IPS DF 6.9 (cell line): ENCODE data around the gene TUBGCP6.

Experiments
- DNase-seq: peaks from one replicate; pipeline ENCODE4 v3.0.0-alpha.2; 2013; ENCODE audit warnings: low read depth, low spot score
- H3K27ac ChIP-seq: one replicate; pipeline ENCODE4 v1.5.1; 2013; ENCODE audit warnings: low read length, control low read depth
- H3K27me3 ChIP-seq: 2 replicates; pipeline ENCODE4 v1.6.1; 2013; ENCODE audit warnings: mild to moderate bottlenecking, low read length; ENCODE audit not compliant: control insufficient read depth, insufficient read depth
- H3K36me3 ChIP-seq: 2 replicates; pipeline ENCODE4 v1.6.1; 2013; ENCODE audit warnings: low read length; ENCODE audit not compliant: control insufficient read depth, insufficient read depth
- H3K4me1 ChIP-seq: 2 replicates; pipeline ENCODE4 v1.6.1; 2013; ENCODE audit warnings: low read length; ENCODE audit not compliant: control insufficient read depth, insufficient read depth
- H3K4me3 ChIP-seq: 2 replicates; pipeline ENCODE4 v1.5.1; 2013; ENCODE audit warnings: mild to moderate bottlenecking, low read length
- H3K9me3 ChIP-seq: 2 replicates; pipeline ENCODE4 v1.6.1; 2013; ENCODE audit warnings: low read length, inconsistent platforms; ENCODE audit not compliant: control insufficient read depth, insufficient read depth
- WGBS: extraction: QIAGEN DNeasy Blood & Tissue Kit; methylation state at CpG from one replicate; pipeline ENCODE4 v1.1.7; 2013; ENCODE audit warnings: mixed read lengths, missing lambda C conversion rate; ENCODE audit not compliant: insufficient read length, insufficient coverage; 5-methylcytosine and 5-hydroxymethylcytosine counted together

TUBGCP6 gene

GRCh38 chr22:50216684-50217520, 27.9 kb downstream of the TUBGCP6 start:
- Histone ChIP-seq H3K36me3 (peaks cover 37% of the 10 kb centered on the region), H3K9me3 (no peaks in the 10 kb centered on the region), H3K4me3 (no peak overlapping the region), H3K27ac (no peak overlapping the region), H3K27me3 (no peaks in the 10 kb centered on the region), H3K4me1 (peaks cover 1% of the 10 kb centered on the region; the same call in 1 of the 2 replicates)
- WGBS = no CpG with 5 or more reads among the region's 57 CpGs
- DNase-seq = no peak

DNA sequence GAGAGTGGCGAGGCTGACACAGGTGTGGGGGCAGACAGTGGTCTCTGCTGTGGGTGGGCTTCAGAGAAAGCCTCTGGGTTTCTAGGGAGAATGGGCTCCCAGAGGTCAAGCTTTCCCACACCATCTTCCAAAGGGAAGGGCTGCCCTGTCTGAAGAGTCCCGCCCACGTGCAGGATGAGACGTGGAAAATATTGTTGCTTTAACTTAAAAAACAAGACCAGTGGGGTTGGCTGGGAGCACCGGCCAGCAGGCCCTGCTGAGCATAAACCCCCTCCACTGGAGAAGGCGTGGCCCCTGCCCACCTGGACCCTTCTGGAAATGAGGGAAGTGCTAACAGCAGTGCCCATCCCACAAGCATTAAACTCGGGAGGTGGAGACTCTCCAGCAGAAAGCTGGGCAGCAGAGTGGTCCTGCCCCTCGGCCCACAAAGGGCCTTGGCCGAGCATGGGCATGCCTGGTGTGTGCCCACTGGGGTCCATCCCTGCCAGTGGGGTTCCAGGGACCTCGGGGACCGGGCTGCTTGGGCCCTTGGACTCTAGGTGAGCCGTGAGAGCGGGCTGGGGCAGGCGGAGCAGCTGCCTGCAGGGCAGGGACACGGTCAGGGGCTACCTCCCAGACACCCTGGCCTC, 28.7 kb downstream of the TUBGCP6 start:
- Histone ChIP-seq H3K4me1 (peaks cover 1% of the 10 kb centered on the region; the same call in 1 of the 2 replicates), H3K36me3 (peaks cover 33% of the 10 kb centered on the region), H3K4me3 (no peak overlapping the region), H3K27me3 (no peaks in the 10 kb centered on the region), H3K9me3 (no peaks in the 10 kb centered on the region), H3K27ac (no peak overlapping the region)
- no CpG with 5 or more reads among the region's 15 CpGs for WGBS
- DNase-seq = no peak

GRCh38 chr22:50215297-50216054, 29.3 kb downstream of the TUBGCP6 start:
- H3K27me3 ChIP-seq = no peaks in the 10 kb centered on the region
- no peak for DNase-seq
- H3K36me3 ChIP-seq = peaks cover 31% of the 10 kb centered on the region
- no peak overlapping the region for H3K4me3 ChIP-seq
- no CpG with 5 or more reads among the region's 17 CpGs for WGBS
- H3K4me1 ChIP-seq = peaks cover 1% of the 10 kb centered on the region; the same call in 1 of the 2 replicates
- no peaks in the 10 kb centered on the region for H3K9me3 ChIP-seq
- H3K27ac ChIP-seq = no peak overlapping the region

- Histone ChIP-seq H3K36me3 (peaks cover 31% of the 10 kb centered on the region), H3K27ac (no peak overlapping the region)
- WGBS = no CpG with 5 or more reads among the region's 9 CpGs
Measured at GRCh38 chr22:50213263-50213662, 31.6 kb downstream of the TUBGCP6 start.

GRCh38 chr22:50211147-50211546, 33.7 kb downstream of the TUBGCP6 start:
- no peaks in the 10 kb centered on the region for H3K4me1 ChIP-seq

More at GRCh38 chr22:50213263-50213662, 31.6 kb downstream of the TUBGCP6 start:
- Histone ChIP-seq H3K9me3 (no peaks in the 10 kb centered on the region), H3K4me1 (no peaks in the 10 kb centered on the region), H3K27me3 (no peaks in the 10 kb centered on the region), H3K4me3 (no peak overlapping the region)
- no peak for DNase-seq

GRCh38 chr22:50210378-50211139, 34.3 kb downstream of the TUBGCP6 start:
- Histone ChIP-seq H3K9me3 (no peaks in the 10 kb centered on the region), H3K36me3 (peaks cover 17% of the 10 kb centered on the region), H3K4me1 (no peaks in the 10 kb centered on the region; the same call in 1 of the 2 replicates)

More at GRCh38 chr22:50211147-50211546, 33.7 kb downstream of the TUBGCP6 start:
- no CpG with 5 or more reads among the region's 14 CpGs for WGBS
- Histone ChIP-seq H3K27me3 (no peaks in the 10 kb centered on the region), H3K27ac (no peak overlapping the region), H3K9me3 (no peaks in the 10 kb centered on the region), H3K4me3 (no peak overlapping the region), H3K36me3 (peaks cover 17% of the 10 kb centered on the region)
- no peak for DNase-seq

DNA sequence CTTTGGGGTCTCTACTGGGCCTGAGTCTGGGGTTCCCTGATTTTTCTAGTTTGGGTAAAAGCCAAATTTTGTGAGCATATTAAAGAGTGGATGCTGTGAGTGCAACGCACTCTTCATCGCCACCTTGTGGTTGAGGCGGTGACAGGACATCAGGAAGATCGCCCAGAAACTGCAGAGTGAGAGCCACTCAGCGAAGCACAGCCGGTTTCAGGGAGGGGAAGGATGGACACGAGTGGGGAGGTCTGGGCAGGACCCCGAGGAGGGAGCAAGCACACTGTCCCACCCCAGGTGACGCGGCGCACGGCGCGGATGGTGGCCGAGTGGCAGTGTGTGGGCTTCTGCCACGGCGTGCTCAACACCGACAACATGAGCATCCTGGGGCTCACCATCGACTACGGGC, 34.9 kb downstream of the TUBGCP6 start:
- no peak for DNase-seq
- H3K4me1 ChIP-seq = no peaks in the 10 kb centered on the region; the same call in 1 of the 2 replicates
- no peak overlapping the region for H3K4me3 ChIP-seq
- H3K36me3 ChIP-seq = peaks cover 17% of the 10 kb centered on the region
- H3K27ac ChIP-seq = no peak overlapping the region
- H3K9me3 ChIP-seq = no peaks in the 10 kb centered on the region
- H3K27me3 ChIP-seq = no peaks in the 10 kb centered on the region
- WGBS = no CpG with 5 or more reads among the region's 20 CpGs

More at GRCh38 chr22:50210378-50211139, 34.3 kb downstream of the TUBGCP6 start:
- Histone ChIP-seq H3K4me3 (no peak overlapping the region), H3K27me3 (no peaks in the 10 kb centered on the region), H3K27ac (no peak overlapping the region)
- DNase-seq = no peak
- WGBS = no CpG with 5 or more reads among the region's 32 CpGs

DNA sequence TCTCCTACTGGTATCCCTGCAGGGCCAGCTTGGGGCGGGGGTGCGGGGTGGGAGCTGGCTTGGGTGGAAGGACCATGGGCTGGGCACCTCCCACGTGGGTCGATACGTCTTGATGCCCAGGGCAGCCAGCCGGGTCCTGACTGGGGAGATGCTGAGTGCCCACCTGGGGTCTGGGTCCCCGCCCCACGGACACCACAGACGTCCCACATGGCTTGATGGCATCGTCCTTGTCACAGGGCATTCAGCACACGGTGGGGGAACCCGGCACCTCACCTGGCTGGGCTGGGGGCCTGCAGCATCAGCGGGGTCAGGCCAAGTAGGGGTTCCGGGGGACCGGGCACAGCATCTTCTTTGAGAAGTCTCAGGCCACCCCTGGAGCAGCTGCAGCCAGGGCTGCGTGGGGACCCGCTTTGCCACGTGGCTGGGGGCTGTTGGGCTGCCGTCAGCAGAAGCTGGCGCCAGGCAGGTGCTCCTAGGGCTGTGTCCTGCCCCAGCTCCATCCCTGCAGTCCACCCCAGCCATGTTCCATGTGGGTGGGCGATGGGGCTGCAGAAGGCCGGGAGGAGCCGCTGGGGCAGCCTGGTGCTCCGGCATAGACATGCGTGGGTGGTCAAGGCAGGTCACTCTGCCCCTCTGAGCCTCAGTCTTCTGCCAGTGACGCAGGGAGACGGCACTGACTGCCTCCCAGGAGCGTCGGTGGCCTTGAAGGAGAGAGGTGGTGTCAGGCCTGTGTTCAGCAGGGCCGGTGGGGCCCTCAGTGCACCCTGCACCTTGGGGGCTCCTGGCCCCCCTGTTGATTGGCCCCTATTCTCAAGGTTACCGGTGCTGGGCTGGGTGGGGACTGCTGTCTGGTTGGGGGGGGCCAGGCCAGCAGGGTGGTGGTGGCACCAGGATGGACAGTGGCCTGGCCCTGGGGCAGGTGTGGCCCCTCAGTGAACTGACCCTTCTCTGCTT, 35.6 kb downstream of the TUBGCP6 start:
- Histone ChIP-seq H3K27me3 (no peaks in the 10 kb centered on the region), H3K4me3 (no peak overlapping the region), H3K9me3 (no peaks in the 10 kb centered on the region), H3K27ac (no peak overlapping the region), H3K4me1 (no peaks in the 10 kb centered on the region; the same call in 1 of the 2 replicates), H3K36me3 (peaks cover 17% of the 10 kb centered on the region)
- WGBS = no CpG with 5 or more reads among the region's 31 CpGs
- no peak for DNase-seq

- peaks cover 17% of the 10 kb centered on the region for H3K36me3 ChIP-seq
- WGBS = no CpG with 5 or more reads among the region's 22 CpGs
- H3K9me3 ChIP-seq = no peaks in the 10 kb centered on the region
- H3K27ac ChIP-seq = no peak overlapping the region
- DNase-seq = no peak
- H3K4me3 ChIP-seq = no peak overlapping the region
- H3K27me3 ChIP-seq = no peaks in the 10 kb centered on the region
- no peaks in the 10 kb centered on the region; the same call in 1 of the 2 replicates for H3K4me1 ChIP-seq
Measured at GRCh38 chr22:50208430-50208938, 36.3 kb downstream of the TUBGCP6 start.
